Panc1 (cell line): Measurements from ENCODE around the gene PRSS50. TPM values are rescaled to one million over a fixed set of nuclear protein-coding genes. Genes with fewer than 3 reads are reported as not detected.
A peak's percentile ranks its signal among the peaks of the same experiment; 100 is the strongest.

Experiments used
- ATAC-seq: fragments of 200-7000 bp; cut with Tn5 transposase; 2 replicates; pipeline ENCODE4 v1.9.1; 2020; ENCODE audit warnings: mild to moderate bottlenecking, moderate library complexity
- BruUV-seq: library from RNA; stranded (reverse); fragments of 400-500 nt; replicated peaks from 2 replicates; lab custom pipeline; 2021; lab: Mats Ljungman, UMichigan
- CTCF ChIA-PET: fragments of 300-600 bp; sonication (Branson Sonifier 250); formaldehyde crosslinking; loops from one replicate; lab custom pipeline; 2022; ENCODE audit warnings: antibody characterized with exemption; lab: Charles Lee
- POLR2A ChIA-PET: fragments of 300-600 bp; sonication (Branson Sonifier 250); formaldehyde crosslinking; loops from one replicate; lab custom pipeline; 2022; ENCODE audit warnings: antibody characterized with exemption; lab: Charles Lee
- DNase-seq: peaks from one replicate; pipeline ENCODE4 v3.0.0-alpha.2; 2010; ENCODE audit warnings: low read depth, low spot score
- H3K27ac ChIP-seq: 2 replicates; pipeline ENCODE4 v1.5.1; 2011; ENCODE audit warnings: mild to moderate bottlenecking, low read length, inconsistent platforms
- H3K27me3 ChIP-seq: fragments of 200-500 bp; sonication (Bioruptor generic); 2 replicates; pipeline ENCODE4 v1.6.0; 2014; ENCODE audit warnings: low read length, inconsistent platforms; ENCODE audit not compliant: control insufficient read depth, insufficient read depth
- H3K36me3 ChIP-seq: fragments of 200-500 bp; sonication (Bioruptor generic); 2 replicates; pipeline ENCODE4 v1.5.1; 2014; ENCODE audit warnings: inconsistent platforms, mild to moderate bottlenecking, low read length, moderate library complexity; ENCODE audit not compliant: control insufficient read depth, insufficient read depth
- H3K4me1 ChIP-seq: 2 replicates; pipeline ENCODE4 v1.5.1; 2011; ENCODE audit warnings: inconsistent platforms, mild to moderate bottlenecking, low read length, moderate library complexity; ENCODE audit not compliant: control insufficient read depth, insufficient read depth
- H3K4me3 ChIP-seq, 2 experiments: 2 replicates each; pipeline ENCODE4 v1.5.1; 2011 to 2012; ENCODE audit warnings: low read depth in 2 of 2, low read length in 2 of 2, mild to moderate bottlenecking in 2 of 2, inconsistent platforms in 1 of 2, moderate library complexity in 1 of 2
- H3K9me3 ChIP-seq: fragments of 200-500 bp; sonication (Bioruptor generic); 2 replicates; pipeline ENCODE4 v1.5.1; 2014; ENCODE audit warnings: low read depth, mild to moderate bottlenecking, inconsistent platforms, low read length, moderate library complexity; ENCODE audit not compliant: control insufficient read depth, insufficient read depth
- CTCF ChIP-seq: fragments of 450-650 bp; IDR thresholded peaks from 2 replicates; pipeline ENCODE4 v1.5.1; 2017; ENCODE audit warnings: mild to moderate bottlenecking
- POLR2AphosphoS5 ChIP-seq: IDR thresholded peaks from 2 replicates; pipeline ENCODE4 v1.6.1; 2012; ENCODE audit warnings: mild to moderate bottlenecking, low read depth, low read length, moderate library complexity
- REST ChIP-seq, 2 experiments: IDR thresholded peaks; 2 replicates each; pipeline ENCODE4 v1.6.1; 2011 to 2012; ENCODE audit warnings: low read depth in 2 of 2, control low read depth in 1 of 2, low read length in 1 of 2, mild to moderate bottlenecking in 1 of 2, moderate library complexity in 1 of 2; ENCODE audit not compliant: insufficient read depth in 1 of 2
- SIN3A ChIP-seq: IDR thresholded peaks from 2 replicates; pipeline ENCODE4 v1.6.1; 2012; ENCODE audit warnings: low read depth, mild to moderate bottlenecking, low read length, moderate library complexity, borderline replicate concordance; ENCODE audit not compliant: insufficient read depth
- TCF7L2 ChIP-seq: IDR thresholded peaks from 2 replicates; pipeline ENCODE4 v1.6.1; 2011; ENCODE audit warnings: mild to moderate bottlenecking, low read depth, low read length, inconsistent platforms
- in situ Hi-C: cut with HindIII; loops from 2 replicates; pipeline ENCODE4 v1.10.0; 2016; ENCODE audit warnings: low sequenced_read_pairs, low pct_unique_long_range_greater_than_20kb
- intact Hi-C: fragments of 100-400 bp; cut with micrococcal nuclease; formaldehyde crosslinking; loops from one replicate; pipeline ENCODE4 v1.10.0; 2022; ENCODE audit not compliant: unreplicated experiment
- total RNA-seq: library from RNA; stranded (reverse); gene quantifications from one replicate; pipeline ENCODE4 v1.2.1, GENCODE V29; 2021; ENCODE audit not compliant: unreplicated experiment

The PRSS50 gene
- total RNA-seq, 1 experiment from 2014 or later = 0.13 TPM

GRCh38 chr3:46694520-46694919, 23.1 kb downstream of the PRSS50 start:
- intact Hi-C loops (no loop called here), in situ Hi-C loops (no loop called here)
- no peaks in the 10 kb centered on the region for H3K27me3 ChIP-seq
- H3K4me1 ChIP-seq = no peaks in the 10 kb centered on the region
- ChIA-PET POLR2A (no interaction called here), CTCF (no interaction called here)
- no peaks in the 10 kb centered on the region for H3K36me3 ChIP-seq
- no peak overlapping the region for H3K4me3 ChIP-seq
- no peaks in the 10 kb centered on the region for H3K9me3 ChIP-seq
- ATAC-seq (no peak), DNase-seq (no peak)
- no peak for TF ChIP-seq SIN3A
- TF ChIP-seq POLR2AphosphoS5 = no peak
- no peak overlapping the region for H3K27ac ChIP-seq
- BruUV-seq = no TSS peak

- intact Hi-C loops (no loop called here), in situ Hi-C loops (no loop called here)
- Histone ChIP-seq H3K4me1 (no peaks in the 10 kb centered on the region), H3K27me3 (no peaks in the 10 kb centered on the region), H3K9me3 (no peaks in the 10 kb centered on the region), H3K4me3 (peak overlapping the region; percentile 45 to 55), H3K27ac (no peak overlapping the region), H3K36me3 (no peaks in the 10 kb centered on the region)
- ChIA-PET POLR2A (no interaction called here), CTCF (interaction anchor here (0.9 kb wide), 1 partner anchor 64 kb away, joined by 4 read pairs; no protein-coding TSS in a partner anchor)
- DNase-seq (no peak), ATAC-seq (peak; percentile 2; the same call in 1 of the 2 replicates)
- TF ChIP-seq CTCF (no peak), POLR2AphosphoS5 (no peak), SIN3A (no peak), REST (IDR thresholded peaks at IDR 0.05; ENCODE audit: insufficient read depth in 1 of 2, low read depth in 2 of 2, low read length in 1 of 2) (no peak), TCF7L2 (no peak)
- no TSS peak for BruUV-seq
Observed at GRCh38 chr3:46693892-46694226, 23.8 kb downstream of the PRSS50 start.

- Histone ChIP-seq H3K9me3 (no peaks in the 10 kb centered on the region), H3K4me1 (no peaks in the 10 kb centered on the region), H3K4me3 (peak within 1 kb of the TSS; percentile 55 to 68), H3K36me3 (no peaks in the 10 kb centered on the region), H3K27ac (no peak within 1 kb of the TSS), H3K27me3 (no peaks in the 10 kb centered on the region)
- ChIA-PET POLR2A (no interaction called here), CTCF (interaction anchor here (0.9 kb wide), 1 partner anchor 64 kb away, joined by 4 read pairs; no protein-coding TSS in a partner anchor)
- DNase-seq = no peak
- no peak for TF ChIP-seq POLR2AphosphoS5
- TF ChIP-seq SIN3A = no peak
- no peak for TF ChIP-seq TCF7L2
- TF ChIP-seq REST (IDR thresholded peaks at IDR 0.05; ENCODE audit: insufficient read depth in 1 of 2, low read depth in 2 of 2, low read length in 1 of 2) = no peak
- TF ChIP-seq CTCF = no peak
- in situ Hi-C loops (no loop called here), intact Hi-C loops (no loop called here)
- no TSS peak for BruUV-seq
- ATAC-seq = peak; percentile 77
Observed at GRCh38 chr3:46693038-46693891, 24.4 kb downstream of the PRSS50 start, which contains the start of gene ALS2CL. Gene ALS2CL, minus strand, starts transcription at chr3:46693679. Its CDS starts 4,239 bp downstream, at chr3:46689440.
